PFSK-1 (cell line): Measurements from ENCODE around the gene NRDC.

ENCODE experiments used
- FOXP2 ChIP-seq: optimal IDR thresholded peaks from 2 replicates; pipeline ENCODE3; 2011; ENCODE audit warnings: borderline replicate concordance, control low read depth, inconsistent platforms; ENCODE audit not compliant: insufficient read depth; ENCODE audit errors: extremely low read length, extremely low read depth
- POLR2AphosphoS5 ChIP-seq: IDR thresholded peaks from 2 replicates; pipeline ENCODE4 v1.6.1; 2012; ENCODE audit warnings: low read depth, mild to moderate bottlenecking, control low read depth, low read length, moderate library complexity
- REST ChIP-seq, 2 experiments: IDR thresholded peaks; 2 replicates each; pipeline versions ENCODE4 v1.6.1 to v1.8.0; 2011 to 2012; ENCODE audit warnings: low read depth in 2 of 2, low read length in 2 of 2, control low read depth in 1 of 2, inconsistent platforms in 1 of 2, mild to moderate bottlenecking in 1 of 2, moderate library complexity in 1 of 2; ENCODE audit not compliant: insufficient read depth in 1 of 2
- SIN3A ChIP-seq: IDR thresholded peaks from 2 replicates; pipeline ENCODE4 v1.6.1; 2012; ENCODE audit warnings: mild to moderate bottlenecking, low read length, moderate library complexity, borderline replicate concordance; ENCODE audit not compliant: insufficient read depth
- TAF1 ChIP-seq: IDR thresholded peaks from 2 replicates; pipeline ENCODE4 v1.6.1; 2012; ENCODE audit warnings: low read length, control low read depth, borderline replicate concordance; ENCODE audit not compliant: insufficient read depth

The NRDC gene

GRCh38 chr1:51853360-51853759 is 25.2 kb downstream of the NRDC start:
- TF ChIP-seq REST (IDR thresholded peaks at IDR 0.05; ENCODE audit: insufficient read depth in 1 of 2, low read depth in 2 of 2, low read length in 2 of 2): no peak
- no peak for TF ChIP-seq POLR2AphosphoS5
- TF ChIP-seq SIN3A: no peak
- no peak for TF ChIP-seq FOXP2
- TF ChIP-seq TAF1: no peak

- no peak for TF ChIP-seq FOXP2
- no peak for TF ChIP-seq POLR2AphosphoS5
- TF ChIP-seq REST (IDR thresholded peaks at IDR 0.05; ENCODE audit: insufficient read depth in 1 of 2, low read depth in 2 of 2, low read length in 2 of 2): no peak
- no peak for TF ChIP-seq SIN3A
- TF ChIP-seq TAF1: no peak
Measured at GRCh38 chr1:51851882-51852396, 26.6 kb downstream of the NRDC start.

GRCh38 chr1:51850420-51851223 is 27.9 kb downstream of the NRDC start:
- no peak for TF ChIP-seq REST (IDR thresholded peaks at IDR 0.05; ENCODE audit: insufficient read depth in 1 of 2, low read depth in 2 of 2, low read length in 2 of 2)
- no peak for TF ChIP-seq SIN3A
- TF ChIP-seq FOXP2: no peak
- TF ChIP-seq POLR2AphosphoS5: no peak
- TF ChIP-seq TAF1: no peak

- no peak for TF ChIP-seq REST (IDR thresholded peaks at IDR 0.05; ENCODE audit: insufficient read depth in 1 of 2, low read depth in 2 of 2, low read length in 2 of 2)
- TF ChIP-seq SIN3A: no peak
Measured at GRCh38 chr1:51847294-51847920, 31.1 kb downstream of the NRDC start.

- TF ChIP-seq REST (IDR thresholded peaks at IDR 0.05; ENCODE audit: insufficient read depth in 1 of 2, low read depth in 2 of 2, low read length in 2 of 2) (no peak), FOXP2 (no peak), POLR2AphosphoS5 (no peak), SIN3A (no peak), TAF1 (no peak)
Measured at GRCh38 chr1:51843948-51844347, 34.6 kb downstream of the NRDC start.
